Body of pancreas (tissue), 4 donors: ENCODE data around the gene RFXANK.

Experiments used
- POLR2A ChIP-seq, 3 donors: fragments of 450-650 bp; IDR thresholded peaks; one replicate each; pipeline ENCODE4 v1.6.1; 2016; ENCODE audit warnings: antibody characterized with exemption in 3 of 3, mild to moderate bottlenecking in 2 of 3
- TF ChIP-seq, protein P1 (sequence below), 7 experiments: fragments of 450-650 bp in 4 of 7; fragments of 200-600 bp in 3 of 7; sonication (generic) in 3 of 7; IDR thresholded peaks; one replicate each; pipeline ENCODE4 v1.5.1; 2016 to 2019; ENCODE audit warnings: antibody characterized with exemption in 7 of 7

DNA sequence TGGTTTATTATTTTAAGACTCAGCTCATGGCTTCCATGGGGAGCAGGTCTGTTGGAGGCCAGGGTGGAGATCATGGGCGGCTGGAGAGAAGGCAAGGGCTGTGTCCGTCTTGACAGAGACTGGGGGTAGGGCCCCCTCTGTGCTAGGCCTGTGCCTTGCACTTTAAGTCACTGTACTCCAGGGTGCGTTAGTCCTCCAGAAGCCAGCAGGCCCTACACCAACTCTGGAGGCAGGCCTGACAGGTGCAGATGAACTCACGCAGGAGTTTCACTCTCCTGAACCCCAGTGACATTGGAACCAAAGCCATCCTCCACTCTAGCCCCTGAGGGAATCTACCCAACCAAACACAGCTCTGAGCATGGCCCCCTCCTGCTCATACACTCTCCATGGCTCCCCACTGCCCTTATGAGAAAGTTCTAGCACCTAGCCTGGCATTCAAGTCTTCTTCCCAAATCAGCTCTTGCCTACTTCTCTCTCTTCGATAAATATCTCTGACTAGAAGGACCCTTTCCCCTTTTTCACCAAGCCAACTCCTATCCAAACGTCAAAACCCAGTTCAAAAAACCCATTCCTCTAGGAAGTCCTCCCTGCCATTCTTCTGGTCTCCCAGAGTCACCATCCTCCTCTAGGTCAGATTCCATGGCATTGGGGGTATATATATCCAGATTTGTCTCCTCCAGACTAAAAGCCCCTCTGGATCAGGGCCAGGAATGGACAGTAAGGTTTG, 37.1 kb upstream of the RFXANK start:
- TF ChIP-seq, protein P1, sequence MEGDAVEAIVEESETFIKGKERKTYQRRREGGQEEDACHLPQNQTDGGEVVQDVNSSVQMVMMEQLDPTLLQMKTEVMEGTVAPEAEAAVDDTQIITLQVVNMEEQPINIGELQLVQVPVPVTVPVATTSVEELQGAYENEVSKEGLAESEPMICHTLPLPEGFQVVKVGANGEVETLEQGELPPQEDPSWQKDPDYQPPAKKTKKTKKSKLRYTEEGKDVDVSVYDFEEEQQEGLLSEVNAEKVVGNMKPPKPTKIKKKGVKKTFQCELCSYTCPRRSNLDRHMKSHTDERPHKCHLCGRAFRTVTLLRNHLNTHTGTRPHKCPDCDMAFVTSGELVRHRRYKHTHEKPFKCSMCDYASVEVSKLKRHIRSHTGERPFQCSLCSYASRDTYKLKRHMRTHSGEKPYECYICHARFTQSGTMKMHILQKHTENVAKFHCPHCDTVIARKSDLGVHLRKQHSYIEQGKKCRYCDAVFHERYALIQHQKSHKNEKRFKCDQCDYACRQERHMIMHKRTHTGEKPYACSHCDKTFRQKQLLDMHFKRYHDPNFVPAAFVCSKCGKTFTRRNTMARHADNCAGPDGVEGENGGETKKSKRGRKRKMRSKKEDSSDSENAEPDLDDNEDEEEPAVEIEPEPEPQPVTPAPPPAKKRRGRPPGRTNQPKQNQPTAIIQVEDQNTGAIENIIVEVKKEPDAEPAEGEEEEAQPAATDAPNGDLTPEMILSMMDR (IDR thresholded peaks at IDR 0.05) = no peak
- TF ChIP-seq POLR2A (IDR thresholded peaks at IDR 0.05) = no peak
